ENCODE results near the gene KCNG2.

Gene KCNG2

DNA sequence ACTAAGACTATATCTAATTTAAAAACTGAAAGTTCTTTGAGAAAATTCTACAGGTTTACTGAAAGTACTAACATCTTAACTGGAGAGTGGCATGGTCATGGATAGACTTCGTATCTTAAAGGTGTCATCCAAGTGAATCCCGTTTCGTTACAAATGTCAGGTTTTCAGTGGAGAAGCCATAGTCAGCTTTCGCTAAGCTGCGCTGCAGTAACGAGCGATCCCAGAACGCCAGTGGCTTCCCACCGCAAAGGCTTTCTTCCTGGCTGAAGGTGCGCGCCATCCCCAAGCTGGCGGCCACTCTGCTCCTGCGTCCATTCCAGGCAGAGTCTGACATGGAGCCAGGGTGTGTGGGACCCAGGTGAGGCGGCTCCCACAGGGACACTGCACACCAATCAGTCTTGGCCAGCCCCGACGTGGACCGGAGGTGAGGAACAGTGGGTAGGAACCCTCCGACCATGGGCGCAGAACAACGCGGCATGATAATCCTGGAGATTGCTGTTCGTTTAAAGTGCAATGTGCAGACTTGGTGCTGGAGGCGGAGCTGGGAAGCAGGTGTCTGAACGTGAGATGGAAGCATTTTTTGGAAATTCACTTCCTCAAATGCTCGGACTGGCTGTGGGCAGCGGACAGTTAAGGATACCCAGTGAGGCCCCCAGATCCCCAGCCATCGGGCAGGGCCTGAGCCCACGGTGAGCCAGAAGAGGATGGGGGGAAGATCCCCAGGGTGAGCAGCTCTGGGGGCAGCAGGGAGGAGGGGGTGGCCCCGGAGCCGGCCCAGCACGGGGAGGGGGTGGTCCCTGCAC lies 27.8 kb upstream of the KCNG2 start:
- no peak for FAIRE-seq

DNA sequence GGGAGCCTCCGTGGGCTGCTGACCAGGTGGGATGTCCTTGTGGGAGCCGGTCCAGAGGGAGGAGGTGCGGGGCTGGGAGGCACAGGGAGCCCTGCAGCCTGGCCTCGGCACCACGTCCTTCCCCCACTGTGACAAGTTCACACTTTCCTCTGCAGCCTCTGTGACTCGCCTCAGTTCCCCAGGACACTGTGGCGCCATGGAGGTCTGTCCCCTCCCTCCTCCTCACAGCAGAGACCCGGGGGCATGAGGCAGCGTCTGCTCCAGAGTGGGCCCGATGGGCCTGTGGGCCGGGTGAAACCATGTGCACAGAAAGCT lies 27.3 kb upstream of the KCNG2 start:
- FAIRE-seq: no peak

DNA sequence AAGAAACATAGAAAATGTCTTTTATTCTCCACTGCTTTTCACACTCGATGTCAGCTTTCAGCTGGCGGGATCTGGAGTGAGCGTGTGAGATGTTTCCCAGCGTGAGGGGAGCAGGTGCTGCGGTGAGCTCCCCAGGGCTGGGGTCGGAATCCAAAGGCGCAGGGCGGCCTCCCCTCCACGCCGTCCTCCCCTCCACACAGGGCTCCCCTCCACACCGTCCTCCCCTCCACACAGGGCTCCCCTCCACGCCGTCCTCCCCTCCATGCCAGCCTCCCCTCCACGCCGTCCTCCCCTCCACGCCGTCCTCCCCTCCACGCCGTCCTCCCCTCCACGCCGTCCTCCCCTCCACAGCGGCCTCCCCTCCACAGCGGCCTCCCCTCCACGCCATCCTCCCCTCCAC lies 26.9 kb upstream of the KCNG2 start:
- no peak for FAIRE-seq

DNA sequence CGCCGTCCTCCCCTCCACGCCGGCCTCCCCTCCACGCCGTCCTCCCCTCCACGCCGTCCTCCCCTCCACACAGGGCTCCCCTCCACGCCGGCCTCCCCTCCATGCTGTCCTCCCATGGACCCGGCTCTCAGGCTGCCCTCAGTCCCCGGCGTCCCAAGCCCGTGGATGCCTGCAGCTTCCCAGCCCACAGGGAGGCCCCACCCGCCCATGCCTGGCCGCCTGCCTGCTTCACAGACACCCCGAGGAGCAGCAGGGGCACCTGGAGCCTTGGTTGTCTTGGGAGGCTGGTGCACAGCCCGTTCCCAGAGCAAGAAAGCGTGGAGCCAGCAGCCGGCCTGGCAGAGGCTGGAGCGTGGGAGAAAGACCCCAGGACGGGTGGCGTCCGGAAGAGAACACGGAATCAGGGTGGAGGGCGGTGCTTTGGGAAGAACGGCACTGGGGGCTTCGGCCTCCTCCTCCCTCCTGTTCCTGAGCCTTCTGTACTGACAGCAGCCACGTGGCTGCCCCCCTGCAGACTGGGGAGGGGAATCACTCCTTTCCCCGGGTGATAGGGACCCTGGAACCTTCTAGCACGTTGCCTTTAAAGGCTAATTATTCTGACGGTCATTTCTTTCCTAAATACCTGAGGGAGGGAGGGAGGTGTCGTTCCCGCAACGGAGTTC lies 26.2 kb upstream of the KCNG2 start:
- FAIRE-seq: no peak

DNA sequence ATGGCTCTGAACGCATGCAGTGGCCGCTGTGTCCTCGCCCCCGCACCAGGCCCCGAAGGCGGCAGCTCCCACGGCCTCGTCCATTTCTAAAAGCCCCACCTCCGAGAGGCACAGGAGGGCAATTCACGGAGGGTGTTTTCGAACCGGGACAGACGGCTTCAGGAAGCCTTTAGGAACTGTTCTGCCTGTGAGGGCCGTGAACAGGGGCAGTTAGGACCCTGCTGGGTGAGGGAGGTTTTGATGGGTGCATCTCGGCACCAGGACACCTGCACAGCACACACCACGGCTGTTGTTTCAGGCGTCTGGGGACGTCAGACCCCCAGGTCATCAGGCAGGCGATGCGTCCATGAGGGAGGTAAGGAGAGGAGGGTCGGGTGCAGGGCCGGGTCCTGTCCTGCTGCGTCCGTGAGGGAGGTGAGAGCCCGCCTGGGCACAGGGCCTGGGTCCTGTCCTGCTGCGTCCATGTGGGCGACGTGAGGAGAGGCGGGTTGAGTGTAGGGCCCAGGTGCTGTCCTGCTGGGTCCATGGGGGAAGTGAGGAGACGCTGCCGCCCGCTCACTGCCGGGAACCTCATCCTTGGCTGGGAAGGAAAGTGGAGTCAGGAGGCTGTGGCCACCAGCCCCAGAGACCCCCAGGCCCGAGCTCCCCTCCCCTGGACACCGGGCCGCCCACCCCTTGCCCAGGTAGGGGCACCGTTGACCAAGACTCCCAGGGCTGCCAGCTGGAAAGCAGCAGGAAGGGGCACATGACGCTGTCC lies 25.5 kb upstream of the KCNG2 start:
- FAIRE-seq: no peak

DNA sequence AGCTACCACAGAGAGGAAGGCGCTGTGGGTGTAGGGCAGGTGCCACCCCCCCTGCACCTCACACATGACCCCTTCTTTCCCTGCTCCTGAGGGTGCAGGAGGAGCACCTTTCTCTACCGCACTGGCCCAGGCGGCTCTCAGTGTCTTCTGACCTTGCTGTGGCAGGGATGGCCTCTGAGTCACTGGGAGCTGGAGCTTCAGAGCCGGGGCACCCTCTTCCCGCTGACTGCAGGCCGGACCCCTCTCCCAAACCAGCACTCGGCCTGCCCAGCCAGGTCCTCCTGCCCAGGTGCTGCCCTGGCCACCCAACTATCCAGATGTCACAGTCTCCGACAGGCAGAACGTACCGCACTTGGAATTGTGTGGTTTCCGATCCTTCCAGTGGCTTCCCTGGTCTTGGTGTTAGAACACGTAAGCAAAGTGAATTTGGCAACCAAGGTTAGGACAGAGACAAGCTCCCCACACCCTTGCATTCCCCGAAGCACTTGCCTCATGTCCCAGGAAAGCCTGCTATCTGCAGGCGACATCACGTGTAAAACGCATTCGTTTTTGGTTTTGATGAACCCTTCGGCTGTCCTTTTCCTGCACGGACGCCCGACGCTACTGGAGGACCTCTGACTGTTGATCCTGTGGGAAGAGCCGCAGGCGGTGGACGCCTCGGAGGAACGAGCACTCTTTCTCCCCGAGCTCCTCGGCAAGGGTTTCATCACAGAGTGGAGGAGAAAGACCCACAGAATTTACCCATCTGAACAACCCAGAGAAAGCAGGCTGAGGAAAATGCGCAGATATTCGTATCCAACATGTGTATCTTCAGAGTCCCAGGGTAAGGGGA lies 24.7 kb upstream of the KCNG2 start:
- no peak for FAIRE-seq

DNA sequence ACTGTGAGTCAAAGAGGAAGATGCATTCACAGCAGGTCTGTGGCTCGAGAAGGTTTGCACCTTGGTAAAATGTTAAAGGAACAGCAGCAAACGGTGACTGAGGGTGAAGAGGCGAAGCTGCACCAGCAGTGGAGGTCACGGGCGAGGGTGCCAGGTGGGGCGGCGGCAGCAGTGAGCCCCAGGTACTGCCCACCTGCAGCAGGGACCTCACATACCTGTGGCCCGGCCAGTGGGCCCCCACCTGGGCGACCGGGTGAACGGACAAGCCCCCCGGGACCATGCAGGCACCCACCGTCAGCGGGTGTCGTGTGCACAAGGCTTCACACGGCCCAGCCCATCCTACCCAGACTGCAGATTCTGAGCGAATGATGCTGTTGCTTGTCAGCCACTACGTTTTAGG lies 23.6 kb upstream of the KCNG2 start:
- no peak for FAIRE-seq

- no peak for FAIRE-seq
Observed at GRCh38 chr18:79775441-79776221, 22.1 kb upstream of the KCNG2 start.

GRCh38 chr18:79776674-79777073 lies 21.1 kb upstream of the KCNG2 start:
- no peak for FAIRE-seq

- FAIRE-seq: no peak
Observed at GRCh38 chr18:79778291-79778791, 19.4 kb upstream of the KCNG2 start.

GRCh38 chr18:79779021-79779699 lies 18.6 kb upstream of the KCNG2 start:
- no peak for FAIRE-seq

DNA sequence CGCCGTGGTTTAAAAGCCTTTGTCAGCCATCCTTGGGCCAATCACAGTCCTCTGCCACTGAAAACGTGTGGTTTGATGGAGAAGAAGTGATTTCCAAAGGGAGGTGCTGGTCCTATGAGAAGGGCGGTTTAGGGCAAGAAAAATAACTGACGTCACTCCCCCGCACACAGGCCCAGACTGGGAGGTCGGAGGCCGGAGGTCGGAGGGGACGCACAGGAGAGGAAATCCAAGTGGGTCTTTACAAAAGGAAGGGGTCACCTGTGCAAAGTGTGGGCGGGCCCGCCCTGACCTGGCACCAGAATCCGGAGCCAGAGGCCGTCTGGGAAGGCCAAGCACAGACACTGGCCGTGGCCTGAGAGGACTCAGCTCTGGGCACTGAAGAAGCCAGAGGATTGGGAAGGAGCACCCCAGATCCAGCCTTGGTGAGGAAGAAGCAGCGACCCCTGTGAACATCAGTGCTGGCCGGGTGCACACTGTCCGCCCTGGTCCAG lies 18.0 kb upstream of the KCNG2 start:
- FAIRE-seq: no peak

- no peak for FAIRE-seq
Observed at GRCh38 chr18:79780547-79780946, 17.2 kb upstream of the KCNG2 start.

GRCh38 chr18:79781331-79781941 lies 16.3 kb upstream of the KCNG2 start:
- FAIRE-seq: no peak

- no peak for FAIRE-seq
Observed at GRCh38 chr18:79782566-79783308, 15.0 kb upstream of the KCNG2 start.

GRCh38 chr18:79784071-79784913 lies 13.4 kb upstream of the KCNG2 start:
- FAIRE-seq: no peak

DNA sequence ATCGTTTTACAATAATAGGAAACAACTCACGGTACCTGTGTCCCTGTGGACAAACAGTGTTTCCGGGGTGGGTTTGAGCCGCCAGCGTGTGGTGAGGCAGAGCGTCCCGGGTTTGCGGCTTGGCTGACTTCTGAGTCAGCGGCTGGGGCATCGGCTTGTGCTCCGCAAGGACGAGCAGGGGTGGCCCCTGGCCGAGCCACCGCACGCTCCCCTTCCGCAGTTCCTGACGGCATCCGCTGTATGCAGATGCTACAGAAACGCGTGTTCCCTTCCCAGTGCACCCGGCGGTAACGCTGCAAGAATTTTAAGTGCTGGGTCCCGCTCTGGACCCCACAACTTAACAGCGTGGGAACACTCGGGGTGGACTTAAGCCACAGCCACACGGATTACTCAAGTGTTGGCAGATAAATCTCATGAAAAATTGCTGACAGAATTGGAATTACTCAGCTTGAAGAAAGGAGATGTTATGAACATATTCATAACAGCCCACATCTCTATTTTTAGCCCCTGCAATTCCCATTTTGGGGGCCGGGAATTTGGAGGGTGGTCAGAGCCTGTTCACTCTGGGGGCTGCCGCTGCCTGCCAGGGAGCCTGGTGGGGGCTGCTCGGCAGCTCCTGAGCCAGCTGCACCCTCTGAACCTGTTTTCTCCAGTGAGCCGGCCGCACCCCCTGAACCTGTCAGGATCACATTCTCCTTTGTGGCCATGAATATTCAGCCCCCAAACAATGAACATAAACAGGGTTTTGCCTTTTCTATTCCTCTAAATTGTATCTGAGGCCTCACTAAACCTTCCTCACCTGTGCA lies 12.6 kb upstream of the KCNG2 start:
- no peak for FAIRE-seq

DNA sequence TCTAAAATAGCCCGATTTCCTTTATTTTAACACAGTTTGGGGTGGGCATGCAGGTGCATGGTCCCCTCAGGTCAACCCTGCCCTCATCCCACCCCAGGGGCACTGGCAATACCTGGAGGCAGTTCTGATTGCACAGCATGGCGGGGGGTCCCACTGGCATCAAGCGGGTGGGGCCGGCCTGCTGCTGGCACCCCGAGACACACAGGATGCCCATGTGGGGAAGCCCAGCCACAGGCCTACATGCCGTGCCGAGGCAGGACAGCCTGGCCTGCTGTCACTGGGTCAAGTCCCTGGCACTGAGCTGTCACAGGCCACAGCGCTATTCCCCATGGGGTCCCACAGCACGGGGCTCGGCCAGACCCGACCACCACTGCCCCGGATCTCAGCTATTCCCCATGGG lies 11.9 kb upstream of the KCNG2 start:
- no peak for FAIRE-seq

All from colon (tissue), 2 donors.